ENCODE measurements around the gene CLDN7.

CLDN7 gene

GRCh38 chr17:7262192-7262934, at the start of gene CLDN7:
TSS of gene CLDN7 (minus strand) at chr17:7262478. CDS start at chr17:7262043, 435 bp downstream.
- DNase-seq, result peak; percentile 37
- Mint-ChIP-seq H3K36me3 (peaks cover 3% of the 10 kb centered on the region), H3K9me3 (no peaks in the 10 kb centered on the region), H3K27ac (peak within 1 kb of the TSS; percentile 65), H3K4me1 (peaks cover 33% of the 10 kb centered on the region), H3K27me3 (peaks cover 69% of the 10 kb centered on the region), H3K4me3 (peak within 1 kb of the TSS; percentile 57)
- CTCF ChIA-PET, result no interaction called here

DNA sequence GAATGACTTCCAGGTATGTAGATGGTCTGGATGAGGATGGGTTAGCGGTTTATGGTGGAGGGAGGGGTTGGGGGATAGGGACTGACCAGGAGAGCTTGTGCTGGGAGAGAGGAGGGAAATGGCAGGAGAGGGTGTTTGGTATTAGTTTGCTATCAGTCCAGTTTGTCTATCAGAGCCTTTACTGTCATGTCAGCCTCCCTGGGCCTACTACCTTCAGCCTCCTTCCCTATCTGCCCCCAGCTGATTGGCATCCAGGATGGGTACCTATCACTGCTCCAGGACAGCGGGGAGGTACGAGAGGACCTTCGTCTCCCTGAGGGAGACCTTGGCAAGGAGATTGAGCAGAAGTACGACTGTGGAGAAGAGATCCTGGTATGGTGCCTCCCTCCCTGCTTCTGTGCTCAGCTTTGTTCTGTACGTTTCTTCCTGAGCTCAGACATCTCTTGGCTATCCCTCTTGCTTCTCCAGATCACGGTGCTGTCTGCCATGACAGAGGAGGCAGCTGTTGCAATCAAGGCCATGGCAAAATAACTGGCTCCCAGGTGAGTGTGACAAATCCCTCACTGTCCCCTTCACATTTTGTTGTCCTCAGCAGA, 48.9 kb upstream of the CLDN7 start:
- Mint-ChIP-seq H3K27me3 (no peaks in the 10 kb centered on the region), H3K9me3 (no peaks in the 10 kb centered on the region), H3K4me1 (peaks cover 72% of the 10 kb centered on the region), H3K27ac (peak overlapping the region; percentile 100), H3K4me3 (peak overlapping the region; percentile 25), H3K36me3 (peaks cover 58% of the 10 kb centered on the region)
- CTCF ChIA-PET, result interaction anchor here (3.7 kb wide), 1 partner anchor 25 kb away, joined by 11 read pairs; the partner anchor contains the start of gene ACAP1
- DNase-seq, result no peak

DNA sequence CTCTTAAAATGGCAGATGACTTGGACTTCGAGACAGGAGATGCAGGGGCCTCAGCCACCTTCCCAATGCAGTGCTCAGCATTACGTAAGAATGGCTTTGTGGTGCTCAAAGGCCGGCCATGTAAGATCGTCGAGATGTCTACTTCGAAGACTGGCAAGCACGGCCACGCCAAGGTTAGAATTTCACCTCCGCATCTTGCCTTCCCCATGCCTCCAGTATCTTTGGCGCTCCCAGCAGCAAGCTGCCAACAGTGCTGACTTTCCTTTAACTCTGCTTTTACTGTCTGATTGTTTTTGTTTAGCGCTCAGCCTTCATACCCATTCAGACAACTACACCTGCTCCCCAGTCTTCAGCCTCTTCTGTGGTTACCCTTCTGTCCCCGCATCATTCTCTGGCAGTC, 47.4 kb upstream of the CLDN7 start:
- H3K27ac Mint-ChIP-seq, result peak overlapping the region; percentile 100
- DNase-seq, result no peak
- H3K27me3 Mint-ChIP-seq, result no peaks in the 10 kb centered on the region
- no peaks in the 10 kb centered on the region for H3K9me3 Mint-ChIP-seq
- peak overlapping the region; percentile 96 for H3K4me3 Mint-ChIP-seq
- H3K4me1 Mint-ChIP-seq, result peaks cover 69% of the 10 kb centered on the region
- CTCF ChIA-PET, result interaction anchor here (1.6 to 3.7 kb wide), 3 partner anchors 14 to 27 kb away, joined by 3 to 11 read pairs (median 5); partner anchors contain the start of gene ACAP1
- peaks cover 55% of the 10 kb centered on the region for H3K36me3 Mint-ChIP-seq

- peak overlapping the region; percentile 96 for H3K4me3 Mint-ChIP-seq
- peak overlapping the region; percentile 100 for H3K27ac Mint-ChIP-seq
- peaks cover 61% of the 10 kb centered on the region for H3K4me1 Mint-ChIP-seq
- CTCF ChIA-PET, result interaction anchor here (1.6 to 3.7 kb wide), 3 partner anchors 14 to 28 kb away, joined by 3 to 11 read pairs (median 5); partner anchors contain the start of gene ACAP1
- peaks cover 47% of the 10 kb centered on the region for H3K36me3 Mint-ChIP-seq
- H3K27me3 Mint-ChIP-seq, result no peaks in the 10 kb centered on the region
- H3K9me3 Mint-ChIP-seq, result no peaks in the 10 kb centered on the region
- DNase-seq, result peak; percentile 88
Measured at GRCh38 chr17:7308625-7309433, 46.6 kb upstream of the CLDN7 start.

- peaks cover 4% of the 10 kb centered on the region for H3K27me3 Mint-ChIP-seq
Measured at GRCh38 chr17:7307686-7308624, 45.7 kb upstream of the CLDN7 start.

DNA sequence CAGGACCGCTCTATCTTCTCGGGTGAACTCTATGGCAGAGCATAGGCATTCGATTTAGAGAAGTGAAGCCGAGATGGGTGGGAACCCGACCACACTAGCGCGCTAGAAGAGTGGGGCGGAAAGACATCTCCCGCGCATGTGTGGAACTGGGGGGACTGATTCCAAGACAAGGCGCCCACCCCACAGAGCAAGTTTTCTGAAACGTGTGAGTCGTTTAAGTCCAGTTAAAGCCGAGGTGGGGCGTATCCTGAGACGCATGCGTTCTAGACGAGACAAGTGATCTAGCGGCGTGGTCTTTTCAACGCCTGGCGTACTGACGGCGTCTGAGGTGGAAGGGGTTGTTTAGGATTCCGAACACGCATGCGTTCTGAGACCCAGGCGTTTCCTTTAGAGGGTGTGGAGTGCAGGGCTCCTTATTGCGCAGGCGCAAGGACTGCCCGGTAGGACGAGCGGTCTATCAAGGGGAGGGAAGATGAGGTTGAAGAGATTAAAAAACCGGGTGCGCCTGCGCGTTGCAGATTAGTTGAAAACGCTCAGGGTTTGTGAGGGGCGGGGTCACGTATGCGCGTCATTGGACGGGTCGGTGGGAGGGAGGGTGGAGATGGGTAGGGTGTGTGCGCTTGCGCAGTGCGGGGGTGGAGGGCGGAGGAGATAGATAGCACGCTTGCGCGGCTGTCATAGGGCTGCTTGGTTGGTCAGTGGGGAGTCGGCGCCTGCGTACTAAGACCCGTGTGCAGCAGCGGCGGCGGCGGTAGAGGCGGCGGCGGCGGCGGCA, 44.8 kb upstream of the CLDN7 start, which contains the start of gene EIF5A:
TSS of gene EIF5A (plus strand) at position 718 of the 775 bp plus-strand sequence. CDS start 2,008 bp downstream, outside the sequence.
- peaks cover 33% of the 10 kb centered on the region for H3K36me3 Mint-ChIP-seq
- H3K4me1 Mint-ChIP-seq, result peaks cover 45% of the 10 kb centered on the region
- H3K9me3 Mint-ChIP-seq, result no peaks in the 10 kb centered on the region
- H3K27ac Mint-ChIP-seq, result peak within 1 kb of the TSS; percentile 100
- CTCF ChIA-PET, result no interaction called here
- peak within 1 kb of the TSS; percentile 96 for H3K4me3 Mint-ChIP-seq
- peak; percentile 100 for DNase-seq
- H3K27me3 Mint-ChIP-seq, result peaks cover 4% of the 10 kb centered on the region

More at GRCh38 chr17:7307686-7308624, 45.7 kb upstream of the CLDN7 start:
- peak overlapping the region; percentile 100 for H3K27ac Mint-ChIP-seq
- CTCF ChIA-PET, result interaction anchor here (3.7 kb wide), 1 partner anchor 28 kb away, joined by 11 read pairs; the partner anchor contains the start of gene ACAP1
- peaks cover 52% of the 10 kb centered on the region for H3K4me1 Mint-ChIP-seq
- no peaks in the 10 kb centered on the region for H3K9me3 Mint-ChIP-seq
- H3K4me3 Mint-ChIP-seq, result peak overlapping the region; percentile 96
- DNase-seq, result peak; percentile 72
- H3K36me3 Mint-ChIP-seq, result peaks cover 40% of the 10 kb centered on the region

DNA sequence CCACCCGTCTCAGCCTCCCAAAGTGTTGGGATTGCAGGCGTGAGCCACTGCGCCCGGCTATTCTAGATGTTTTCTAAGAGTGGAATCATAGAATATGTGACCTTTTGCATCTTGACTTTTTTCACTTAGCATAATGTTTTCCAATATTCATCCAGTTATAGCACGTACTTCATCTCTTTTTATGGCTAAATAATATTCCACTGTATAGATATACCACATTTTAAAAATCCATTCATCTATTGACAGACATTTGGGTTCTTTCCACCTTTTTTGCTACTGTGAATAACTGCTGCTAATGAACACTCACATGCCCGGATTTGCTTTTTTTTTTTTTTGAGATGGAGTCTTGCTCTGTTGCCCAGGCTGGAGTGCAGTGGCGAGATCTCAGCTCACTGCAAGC, 41.9 kb upstream of the CLDN7 start:
- DNase-seq, result no peak
- Mint-ChIP-seq H3K36me3 (peaks cover 8% of the 10 kb centered on the region), H3K9me3 (no peaks in the 10 kb centered on the region), H3K4me1 (peaks cover 18% of the 10 kb centered on the region), H3K4me3 (no peak overlapping the region), H3K27me3 (peaks cover 26% of the 10 kb centered on the region), H3K27ac (peak overlapping the region; percentile 3)
- CTCF ChIA-PET, result interaction anchor here (1.1 to 2.5 kb wide), 2 partner anchors 8 to 20 kb away, joined by 4 to 11 read pairs; no protein-coding TSS in a partner anchor

- Mint-ChIP-seq H3K27me3 (peaks cover 91% of the 10 kb centered on the region), H3K27ac (peak overlapping the region; percentile 52), H3K9me3 (no peaks in the 10 kb centered on the region), H3K4me1 (peaks cover 28% of the 10 kb centered on the region), H3K4me3 (no peak overlapping the region), H3K36me3 (no peaks in the 10 kb centered on the region)
- CTCF ChIA-PET, result interaction anchor here (0.6 to 5.8 kb wide), 22 partner anchors 9 to 250 kb away, joined by 3 to 78 read pairs (median 3); partner anchors contain the start of genes ACADVL, DLG4, GABARAP and NEURL4
- DNase-seq, result peak; percentile 71
Measured at GRCh38 chr17:7296189-7296861, 34.0 kb upstream of the CLDN7 start.

- H3K27ac Mint-ChIP-seq, result peak overlapping the region; percentile 52
- peak overlapping the region; percentile 74 for H3K4me3 Mint-ChIP-seq
- peaks cover 28% of the 10 kb centered on the region for H3K4me1 Mint-ChIP-seq
- peaks cover 93% of the 10 kb centered on the region for H3K27me3 Mint-ChIP-seq
- CTCF ChIA-PET, result interaction anchor here (0.6 to 5.8 kb wide), 20 partner anchors 10 to 250 kb away, joined by 3 to 78 read pairs (median 3); partner anchors contain the start of genes ACADVL, DLG4, NEURL4 and SLC2A4
- no peaks in the 10 kb centered on the region for H3K36me3 Mint-ChIP-seq
- H3K9me3 Mint-ChIP-seq, result no peaks in the 10 kb centered on the region
- no peak for DNase-seq
Measured at GRCh38 chr17:7295230-7296180, 33.2 kb upstream of the CLDN7 start.

GRCh38 chr17:7294614-7295153, 32.4 kb upstream of the CLDN7 start, which contains the start of gene YBX2:
TSS of gene YBX2 (minus strand) at chr17:7294639. CDS start at chr17:7294500, 139 bp downstream.
- no peaks in the 10 kb centered on the region for H3K36me3 Mint-ChIP-seq
- H3K4me3 Mint-ChIP-seq, result peak within 1 kb of the TSS; percentile 74
- DNase-seq, result peak; percentile 85
- no peaks in the 10 kb centered on the region for H3K9me3 Mint-ChIP-seq
- CTCF ChIA-PET, result no interaction called here
- peaks cover 28% of the 10 kb centered on the region for H3K4me1 Mint-ChIP-seq
- H3K27me3 Mint-ChIP-seq, result peaks cover 93% of the 10 kb centered on the region
- peak within 1 kb of the TSS; percentile 2 for H3K27ac Mint-ChIP-seq

Data from activated naive CD4-positive, alpha-beta T cell treated with anti-CD3 and anti-CD28 coated beads, Interleukin-2, amount 10 ng/mL, durations not matched to agents 7 days and 5 days (primary cell).